ENCODE measurements around the gene ANKFY1.

DNA sequence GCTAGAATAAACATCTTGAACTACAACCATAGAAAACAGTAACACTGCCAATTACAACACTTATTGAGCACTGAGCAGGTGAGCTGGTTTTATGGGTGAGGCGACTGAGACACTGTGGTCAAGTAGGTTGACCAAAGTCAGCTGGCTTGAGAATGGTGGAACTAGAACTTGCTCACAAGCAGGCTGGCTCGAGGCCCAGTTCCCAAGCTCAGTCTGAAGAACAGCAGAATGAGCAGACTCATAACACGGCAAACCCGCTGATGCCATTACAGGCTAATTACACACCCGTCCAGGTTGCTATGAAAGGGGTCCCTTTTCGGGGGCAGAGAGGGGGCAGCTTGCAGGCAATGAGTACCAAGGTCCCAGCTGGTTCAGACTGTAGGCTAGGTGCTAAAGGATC, 127.4 kb downstream of the ANKFY1 start:
- TF ChIP-seq EZH2phosphoT487 (IDR thresholded peaks at IDR 0.05; ENCODE audit: insufficient read depth, low read depth): no peak
- no peak for TF ChIP-seq EZH2 (IDR thresholded peaks at IDR 0.05; ENCODE audit: insufficient read depth, poor library complexity, severe bottlenecking)
